HG03196 (cell line): ENCODE measurements around the gene SOHLH1.
"Not testable (repeated sequence)": the region's sequence is repeated elsewhere in the genome, so short reads cannot be mapped to it uniquely, and the experiment has no call there.

Experiments
- ATAC-seq: cut with Tn5 transposase; IDR thresholded peaks from one replicate; pipeline ENCODE4 v1.9.1; 2021; ENCODE audit not compliant: unreplicated experiment

The SOHLH1 gene

DNA sequence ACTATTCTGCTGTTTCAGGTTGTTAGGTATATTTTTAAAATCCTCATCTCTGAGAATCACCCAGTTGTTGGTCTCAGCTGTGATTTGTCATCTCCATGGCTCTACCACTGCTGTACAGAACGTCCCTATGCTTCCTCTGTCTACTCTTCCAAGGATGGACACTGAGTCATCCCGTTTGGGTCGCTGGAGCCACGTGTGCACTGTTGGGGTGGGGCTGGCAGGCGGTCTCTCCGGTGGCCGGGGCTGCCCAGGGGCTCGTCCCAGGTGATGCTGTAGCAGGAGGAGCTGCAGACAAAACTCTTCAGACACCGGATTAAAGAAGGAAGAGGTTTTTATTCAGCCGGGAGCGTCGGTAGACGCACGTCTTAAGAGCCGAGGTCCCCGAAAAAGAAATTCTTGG is 19.2 kb downstream of the SOHLH1 start:
- no peak for ATAC-seq

DNA sequence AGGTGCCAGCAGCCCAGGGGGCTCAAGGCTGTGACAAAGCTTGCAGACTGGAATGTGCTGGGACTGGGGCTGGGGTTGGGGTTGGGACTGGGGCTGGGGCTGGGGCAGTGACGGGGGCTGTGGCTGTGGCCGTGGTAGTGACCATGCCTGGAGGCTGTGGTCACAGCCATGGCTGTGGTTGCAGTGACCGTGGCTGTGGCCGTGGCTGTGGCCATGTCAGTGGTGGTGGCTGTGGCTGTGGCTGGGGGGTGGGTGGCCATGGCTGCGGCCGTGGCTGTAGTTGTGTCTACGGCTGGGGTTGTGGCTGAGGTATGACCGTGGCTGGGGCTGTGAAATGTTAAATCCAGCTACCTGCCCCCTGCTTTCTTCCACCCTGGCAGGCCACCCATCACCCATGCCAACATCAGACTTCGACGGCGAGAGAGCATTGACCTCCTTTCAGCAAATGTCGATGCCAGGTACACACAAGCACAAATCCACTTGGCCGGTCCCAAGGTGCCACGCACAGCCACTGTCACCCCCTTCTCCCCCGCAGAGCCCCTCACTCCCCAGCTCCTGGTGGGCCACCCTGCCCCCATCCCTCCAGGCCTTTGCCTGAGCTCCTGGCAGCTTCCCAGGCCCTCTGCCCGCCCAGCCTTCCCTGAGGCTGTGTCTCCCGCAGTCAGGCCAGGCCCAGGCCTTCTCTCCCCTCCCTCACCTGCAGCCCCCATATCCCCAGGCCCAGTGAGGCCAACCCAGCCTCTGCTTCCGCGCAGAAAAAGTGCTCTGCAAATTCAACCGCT is 20.9 kb downstream of the SOHLH1 start:
- ATAC-seq, result no peak

DNA sequence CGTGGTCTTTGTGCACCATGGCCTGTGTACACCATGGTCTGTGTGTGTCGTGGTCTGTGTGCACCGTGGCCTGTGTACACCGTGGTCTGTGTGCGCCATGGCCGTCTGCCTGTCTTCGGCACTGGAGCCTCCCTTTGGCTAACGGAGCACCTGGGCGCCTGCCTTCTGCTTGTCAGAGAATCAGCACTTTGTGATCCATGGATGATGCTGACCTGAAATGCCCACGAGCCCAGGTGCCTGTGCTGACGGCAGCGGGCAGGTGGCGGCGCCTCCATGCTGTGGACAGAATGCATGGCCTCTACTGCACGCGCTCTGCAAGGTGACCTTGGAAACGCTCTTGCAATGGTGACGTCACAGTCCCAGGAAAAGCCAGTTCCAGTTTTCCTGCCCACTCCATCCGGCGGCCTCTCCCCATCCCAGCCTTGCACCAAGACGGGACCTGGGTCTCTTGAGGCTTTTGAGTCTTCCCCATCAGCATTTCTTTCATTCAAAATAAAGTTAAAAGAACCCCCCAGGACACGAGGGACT is 21.6 kb downstream of the SOHLH1 start:
- no peak for ATAC-seq

DNA sequence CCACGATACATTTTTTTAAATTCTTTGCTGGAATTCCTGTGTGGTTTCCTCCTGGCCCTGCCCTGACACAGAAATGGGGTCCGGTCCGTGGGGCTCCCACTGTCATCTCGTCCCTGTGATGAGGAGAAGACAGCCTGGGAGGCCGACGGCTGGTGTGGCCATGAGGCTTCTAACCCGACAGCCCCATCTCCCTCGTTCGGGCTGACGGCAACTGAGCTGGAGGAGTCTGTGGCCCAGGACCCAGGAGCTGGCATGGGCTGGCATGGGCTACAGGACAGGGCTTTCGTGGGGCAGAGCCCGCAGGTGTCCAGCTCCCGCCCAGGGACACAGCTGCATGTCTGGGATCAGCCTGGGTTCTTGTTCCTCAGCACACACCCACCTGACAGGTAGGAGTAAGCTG is 22.4 kb downstream of the SOHLH1 start:
- ATAC-seq, result no peak

GRCh38 chr9:135674977-135675376 is 24.3 kb downstream of the SOHLH1 start:
- no peak for ATAC-seq

DNA sequence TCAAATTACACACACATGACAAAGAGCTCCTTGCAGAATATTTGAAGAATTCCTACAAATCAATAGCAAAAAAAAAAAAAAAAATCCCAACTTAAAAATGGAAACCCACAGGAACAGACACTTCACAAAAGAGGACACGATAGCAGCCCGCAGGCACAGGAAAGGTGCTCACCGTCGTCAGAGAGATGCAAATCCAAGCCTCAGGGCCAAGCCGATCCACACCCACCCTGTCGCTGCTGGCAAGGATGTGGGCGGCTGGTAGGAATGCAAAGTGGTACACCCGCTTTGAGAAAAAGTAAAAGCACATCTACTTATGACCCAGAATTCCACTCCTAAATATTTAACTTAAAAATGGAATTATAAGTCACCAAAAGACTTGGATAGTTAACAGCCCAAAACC is 25.3 kb downstream of the SOHLH1 start:
- ATAC-seq, result no peak

DNA sequence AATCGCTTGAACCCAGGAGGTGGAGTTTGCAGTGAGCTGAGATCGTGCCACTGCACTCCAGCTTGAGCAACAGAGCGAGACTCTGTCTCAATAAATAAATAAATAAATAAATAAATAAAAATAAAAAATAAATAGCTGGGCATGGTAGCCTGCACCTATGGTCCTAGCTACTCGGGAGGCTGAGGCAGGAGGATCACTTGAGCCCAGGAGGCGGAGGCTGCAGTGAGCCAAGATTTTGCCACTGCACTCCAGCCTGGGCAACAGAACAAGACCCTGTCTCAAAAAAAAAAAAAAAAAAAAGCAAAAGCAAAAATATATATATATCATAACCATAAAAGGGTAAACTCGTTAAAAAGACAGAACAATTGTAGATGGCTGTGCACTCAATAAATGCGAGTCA is 26.5 kb downstream of the SOHLH1 start:
- not testable (repeated sequence) for ATAC-seq

DNA sequence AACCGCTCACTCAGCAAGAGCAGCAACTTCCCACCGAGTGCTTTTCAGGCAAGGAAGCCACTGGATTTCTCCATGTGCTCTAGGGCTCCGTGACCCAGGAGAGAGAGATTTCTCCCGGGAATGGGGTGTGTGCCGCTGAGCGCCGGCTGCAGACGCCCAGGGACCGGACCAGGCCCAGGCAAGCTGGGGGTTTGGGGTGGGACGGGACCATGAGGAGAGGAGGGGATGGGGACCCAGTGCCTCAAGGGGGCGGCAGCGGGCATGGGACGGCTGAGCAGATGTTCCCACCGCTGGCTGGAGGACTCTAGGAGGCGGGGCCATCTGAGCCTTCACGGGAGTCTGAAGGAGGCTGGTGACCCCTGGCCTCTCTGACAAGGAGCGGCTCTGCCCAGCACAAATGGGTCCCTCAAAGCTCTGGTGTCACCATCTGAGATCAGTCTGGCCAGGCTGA is 27.7 kb downstream of the SOHLH1 start:
- no peak for ATAC-seq

DNA sequence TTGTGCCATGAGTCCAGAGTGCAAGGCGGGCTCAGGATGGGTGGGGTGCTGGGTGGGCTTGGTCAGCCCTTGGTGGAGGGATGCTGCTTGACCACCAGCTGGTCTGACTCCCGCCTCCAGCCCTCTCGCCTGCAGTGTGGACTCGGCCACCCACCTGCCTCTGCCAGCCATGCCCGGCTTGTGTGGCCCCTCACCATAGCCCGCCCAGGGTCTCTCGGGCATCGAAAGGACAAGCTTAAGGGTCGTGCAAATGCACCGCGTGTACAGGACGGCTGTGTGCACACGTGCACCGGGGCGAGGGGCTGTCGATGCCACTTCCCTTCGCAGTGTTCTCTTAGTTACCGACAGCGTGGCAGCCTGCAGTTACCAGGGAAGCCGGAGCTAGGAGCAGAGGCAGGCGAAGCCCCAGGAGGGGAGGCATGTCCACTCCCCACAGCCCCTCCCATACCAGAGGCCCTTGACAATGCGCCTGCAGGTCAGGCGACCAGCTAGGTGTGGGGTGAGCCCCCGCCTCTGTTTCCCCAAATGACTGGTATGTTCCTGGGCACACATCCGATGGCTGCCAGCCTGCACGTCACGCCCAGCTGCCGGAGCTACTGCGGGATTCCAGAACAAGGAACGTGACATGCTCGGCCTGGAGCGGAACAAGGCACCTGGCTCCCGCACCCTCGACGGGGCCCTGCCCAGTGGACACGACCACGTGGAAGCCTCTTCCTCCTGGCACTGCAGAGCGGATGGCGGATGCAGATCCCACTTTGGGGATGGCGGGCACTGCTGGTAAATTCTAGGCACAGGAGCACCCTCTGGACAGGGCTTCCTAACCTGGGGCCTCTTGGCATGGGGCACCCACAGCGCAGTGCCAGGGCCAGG is 28.3 kb downstream of the SOHLH1 start:
- ATAC-seq, result no peak

DNA sequence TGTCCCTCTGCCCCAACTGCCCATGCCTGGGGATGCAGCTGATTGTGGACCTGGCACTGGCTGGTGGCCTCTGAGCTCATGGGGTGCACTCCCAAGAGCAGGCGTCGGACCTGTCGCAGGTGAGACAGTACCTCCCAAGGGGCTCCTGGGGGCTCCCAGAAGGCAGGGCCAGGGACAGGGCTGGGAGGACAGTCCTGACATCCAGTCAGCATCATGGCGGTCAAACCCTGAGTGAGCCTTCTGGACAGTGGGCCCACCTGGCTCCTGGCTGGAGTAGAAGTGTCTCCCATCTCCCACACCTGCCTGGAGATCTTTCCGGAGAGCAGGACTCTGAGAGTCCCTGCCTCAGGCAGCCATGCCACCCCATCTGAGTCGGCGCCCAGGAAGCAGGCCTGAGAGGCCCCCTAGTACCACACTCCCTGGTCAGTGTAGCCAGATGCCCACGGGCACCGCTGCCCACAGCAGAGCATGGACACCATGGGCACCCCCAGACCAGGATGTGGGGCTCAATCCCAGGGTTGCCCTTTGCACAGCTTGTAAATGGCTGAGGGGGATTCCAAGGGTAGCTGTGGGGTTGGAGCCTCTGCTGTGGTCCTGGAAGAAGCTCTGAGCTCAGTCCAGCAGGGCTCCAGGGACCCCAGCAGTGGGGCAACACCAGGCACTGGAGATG is 29.5 kb downstream of the SOHLH1 start:
- no peak for ATAC-seq

DNA sequence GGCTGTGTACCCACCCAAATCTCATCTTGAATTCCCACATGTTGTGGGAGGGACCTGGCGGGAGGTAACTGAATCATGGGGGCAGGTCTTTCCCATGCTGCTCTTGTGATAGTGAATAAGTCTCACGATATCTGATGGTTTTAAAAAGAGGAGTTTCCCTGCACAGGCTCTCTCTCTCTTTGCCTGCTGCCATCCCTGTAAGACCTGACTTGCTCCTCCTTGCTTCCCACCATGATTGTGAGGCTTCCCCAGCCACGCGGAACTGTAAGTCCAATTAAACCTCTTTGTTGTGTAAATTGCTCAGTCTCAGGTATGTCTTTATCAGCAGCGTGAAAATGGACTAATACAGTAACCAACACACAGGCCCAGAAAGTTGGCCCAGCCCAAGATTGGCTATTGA is 30.3 kb downstream of the SOHLH1 start:
- ATAC-seq, result not testable (repeated sequence)

GRCh38 chr9:135667463-135668001 is 31.7 kb downstream of the SOHLH1 start:
- no peak for ATAC-seq

DNA sequence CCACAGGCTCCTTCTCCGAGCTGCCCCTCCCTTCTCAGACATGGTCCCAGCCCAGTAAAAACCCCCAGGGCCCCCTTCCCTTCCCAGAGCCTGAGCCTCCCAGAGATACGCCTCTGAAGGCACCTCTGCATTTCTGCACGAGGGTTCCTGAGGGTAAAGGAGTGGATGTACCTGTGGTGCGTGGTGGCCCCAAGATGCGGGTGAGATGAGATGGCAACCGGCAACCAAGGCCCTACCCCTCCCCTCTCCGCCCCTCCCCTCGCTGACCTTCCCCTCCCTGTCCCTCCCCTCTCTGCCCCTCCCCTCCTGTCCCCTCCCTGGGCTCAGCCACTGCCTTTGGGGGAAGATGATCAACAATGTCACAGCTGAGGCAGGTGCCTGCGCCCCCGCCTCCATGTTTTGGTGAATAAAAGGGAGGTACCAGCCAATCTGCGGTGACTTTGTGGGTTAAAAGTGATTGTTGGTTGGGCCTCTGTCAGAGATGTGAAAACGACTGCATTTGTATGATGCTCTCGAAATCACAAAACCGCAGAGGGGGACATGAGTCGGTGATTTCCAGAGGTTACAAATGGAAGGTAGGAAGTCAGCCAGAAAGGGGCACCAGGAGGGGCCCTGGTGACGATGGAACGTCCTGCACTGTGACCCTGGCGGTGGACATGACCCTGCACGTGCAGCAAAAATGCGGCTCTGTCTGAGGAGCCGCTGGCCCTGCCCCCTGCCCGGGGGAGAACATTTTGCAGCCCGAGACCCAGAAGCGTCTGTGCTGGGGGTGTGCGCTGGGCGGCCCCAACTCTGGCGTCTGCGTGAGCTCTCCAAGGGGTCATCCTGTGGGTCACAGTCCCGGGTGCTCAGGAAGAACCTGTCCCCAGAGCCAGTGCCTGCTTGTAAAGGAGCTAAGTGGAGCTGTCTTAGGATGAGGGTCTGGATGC is 32.5 kb downstream of the SOHLH1 start:
- ATAC-seq, result no peak

DNA sequence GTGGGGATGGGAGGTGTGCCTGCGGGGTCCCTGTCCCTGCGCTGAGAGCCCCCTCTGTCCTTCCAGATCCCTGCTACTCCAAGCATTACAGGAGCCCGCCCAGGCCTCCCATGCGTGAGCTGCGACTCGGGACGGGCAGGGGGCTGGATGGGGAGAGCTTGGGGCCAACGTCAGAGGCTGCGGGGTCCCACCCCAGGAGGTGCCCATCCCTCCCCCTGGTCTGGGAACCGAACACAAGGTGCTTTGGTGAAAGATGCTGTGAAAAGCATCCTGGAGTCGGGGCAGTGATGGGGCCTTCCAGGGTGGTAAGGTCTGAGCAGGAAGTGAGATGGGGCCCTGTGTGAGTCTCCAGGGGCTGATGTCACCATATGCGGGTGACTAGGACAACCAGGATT is 33.5 kb downstream of the SOHLH1 start:
- no peak for ATAC-seq

DNA sequence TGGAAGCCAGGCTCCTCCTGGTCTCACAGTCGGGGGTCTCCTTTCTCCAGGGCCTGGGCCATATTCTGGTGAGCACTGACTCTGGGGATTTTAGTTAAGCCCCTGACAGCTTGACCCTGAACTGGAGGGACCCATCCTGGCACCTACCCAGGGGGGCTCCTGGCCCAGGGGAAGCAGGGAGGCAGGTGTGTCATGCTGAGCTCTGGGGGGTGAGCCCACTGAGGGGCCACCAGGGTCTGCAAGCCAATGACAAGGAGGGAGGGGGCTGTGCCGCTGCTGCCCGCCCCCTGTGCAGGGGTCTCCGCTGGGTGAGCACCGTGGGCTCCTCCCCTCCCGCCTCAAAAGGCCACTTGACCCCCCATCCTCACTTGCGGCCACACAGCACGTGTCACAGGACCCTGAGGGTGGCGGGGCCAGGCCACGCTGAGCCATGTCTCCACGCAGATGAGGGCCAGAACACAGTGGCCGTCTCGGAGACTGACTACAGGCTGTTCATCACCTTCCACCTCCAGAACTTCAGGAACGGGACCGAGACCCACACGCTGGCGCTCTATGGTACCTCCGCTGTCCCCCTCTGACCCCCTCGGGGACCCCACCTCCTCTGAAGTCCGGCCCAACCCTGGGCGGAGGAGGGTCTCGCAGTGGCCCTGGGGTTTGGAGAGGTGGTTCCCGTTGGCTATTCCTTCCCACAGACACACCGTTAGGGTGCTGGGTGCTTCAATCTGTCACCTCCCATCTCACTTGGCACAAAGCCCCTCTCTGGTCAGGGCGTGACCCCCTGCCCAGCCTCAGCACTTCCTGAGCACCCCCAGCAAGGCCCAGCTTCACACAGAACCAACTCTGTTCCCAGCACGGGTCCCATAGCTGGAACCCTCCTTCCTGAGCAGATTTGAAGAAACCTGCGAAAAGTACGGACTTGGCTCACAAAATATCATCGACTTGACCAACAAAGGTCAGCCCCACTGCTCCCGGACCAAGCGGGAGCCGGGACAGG is 34.2 kb downstream of the SOHLH1 start:
- ATAC-seq, result no peak

- no peak for ATAC-seq
These were observed 35.0 kb downstream of the SOHLH1 start for GRCh38 chr9:135664266-135664665.

- no peak for ATAC-seq
These were observed 35.4 kb downstream of the SOHLH1 start for GRCh38 chr9:135663857-135664256.

- no peak for ATAC-seq
These were observed 35.9 kb downstream of the SOHLH1 start for GRCh38 chr9:135663451-135663770.
